GM10847 (cell line): Measurements from ENCODE around the gene PROSER3.
A peak's percentile ranks its signal among the peaks of the same experiment; 100 is the strongest.

Experiments
- POLR2A ChIP-seq: IDR thresholded peaks from 2 replicates; pipeline ENCODE4 v1.6.1; 2011; ENCODE audit not compliant: insufficient read length; ENCODE audit errors: extremely low read depth

The PROSER3 gene

GRCh38 chr19:35757749-35758608, at the start of gene PROSER3:
TSS of gene PROSER3 (plus strand) at chr19:35758176. CDS start at chr19:35758216, 40 bp downstream.
- TF ChIP-seq POLR2A = peak; percentile 51

GRCh38 chr19:35708391-35708790, 49.6 kb upstream of the PROSER3 start:
- TF ChIP-seq POLR2A = no peak

DNA sequence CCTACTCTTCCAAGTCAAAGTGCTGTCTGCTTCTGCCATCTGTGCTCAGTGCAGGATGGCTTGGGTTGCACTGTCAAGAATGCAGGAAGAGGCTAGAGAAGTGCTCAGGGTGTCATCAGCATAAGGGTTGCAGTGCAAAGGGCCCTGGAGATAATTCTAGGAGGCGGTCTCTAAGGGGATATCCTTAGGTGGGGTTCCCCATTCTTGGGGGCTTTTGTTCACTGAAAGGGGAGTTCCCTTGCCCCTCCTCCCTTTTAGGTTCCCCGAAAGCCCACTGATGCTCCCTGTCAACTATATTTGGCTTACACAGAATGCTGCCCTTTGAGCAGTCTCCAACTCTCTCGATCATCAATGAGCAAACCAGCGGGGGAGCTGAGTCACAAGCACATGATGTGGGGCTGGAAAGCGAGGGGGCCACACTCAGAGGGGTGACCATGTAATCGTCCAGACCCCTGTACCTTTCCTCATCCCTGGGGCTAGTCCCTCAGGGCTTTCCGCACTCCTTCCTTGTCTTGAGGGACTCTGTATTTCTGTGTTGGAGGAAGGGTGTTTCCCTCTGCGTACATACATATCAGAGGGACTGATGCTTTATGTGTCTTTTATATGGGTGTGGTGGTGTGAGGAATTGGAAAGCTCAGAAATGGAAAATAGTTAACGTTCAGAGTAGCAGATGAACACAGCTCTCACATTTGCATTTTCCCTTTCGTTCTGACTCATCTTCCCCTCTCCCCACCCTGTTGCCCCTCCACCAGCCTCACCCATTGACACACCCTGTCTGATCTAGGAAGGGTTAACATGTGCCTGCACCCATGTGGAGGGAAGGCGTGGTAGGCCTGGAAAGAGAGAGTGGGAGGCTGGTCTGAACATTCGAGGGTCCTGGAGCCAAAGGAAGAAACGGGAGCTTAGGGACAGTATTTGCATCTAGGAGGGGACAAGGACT, 46.9 kb upstream of the PROSER3 start:
- no peak for TF ChIP-seq POLR2A

- TF ChIP-seq POLR2A = peak; percentile 59
Measured at GRCh38 chr19:35712567-35713505, 45.1 kb upstream of the PROSER3 start.

DNA sequence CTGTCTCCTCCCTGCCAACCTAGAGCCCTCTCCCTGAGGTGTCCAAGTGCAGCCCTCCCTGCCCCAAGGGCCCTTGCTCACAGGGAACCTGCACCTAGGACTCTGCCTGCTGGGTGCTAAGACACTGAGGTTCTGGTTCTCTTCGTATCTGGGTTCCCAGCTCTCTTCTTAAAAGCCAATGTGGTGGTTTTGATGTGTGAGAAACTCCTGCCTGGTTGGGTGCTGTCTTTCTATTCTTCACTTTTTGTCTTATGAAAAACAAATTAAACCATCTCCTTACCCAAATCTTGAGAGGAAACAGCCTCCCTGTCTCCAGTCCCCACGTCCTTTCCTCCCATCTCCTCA, 44.5 kb upstream of the PROSER3 start:
- no peak for TF ChIP-seq POLR2A

DNA sequence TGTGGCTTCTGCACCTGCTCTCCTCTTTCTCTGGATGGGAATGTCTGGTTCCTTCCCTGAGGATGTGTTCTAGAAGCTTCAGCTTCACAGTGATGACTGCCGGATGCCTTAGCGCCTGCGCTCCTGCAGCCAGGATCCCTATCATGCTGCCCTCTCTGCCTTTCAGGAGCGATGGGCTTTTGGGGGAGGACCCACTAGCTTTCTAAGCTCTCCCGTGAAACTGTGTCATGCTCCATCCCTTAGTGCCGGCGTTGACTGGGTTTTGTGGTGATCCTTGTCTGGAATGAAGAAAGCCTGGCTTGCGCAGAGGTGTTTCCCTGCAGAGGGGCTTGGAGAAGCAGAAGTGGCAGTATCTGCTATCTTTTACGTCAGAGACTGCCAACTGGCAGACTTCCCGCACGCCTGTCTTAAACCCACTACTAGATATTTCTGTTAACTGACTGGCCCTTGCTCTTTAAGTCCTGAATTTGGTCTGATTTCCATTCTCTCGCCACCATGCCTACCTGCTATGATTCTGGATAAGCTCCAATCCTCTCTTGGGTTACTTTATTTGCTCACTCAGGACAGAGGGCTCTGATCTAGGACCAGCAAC, 44.0 kb upstream of the PROSER3 start:
- TF ChIP-seq POLR2A = no peak

- TF ChIP-seq POLR2A = no peak
Measured at GRCh38 chr19:35714601-35715354, 43.2 kb upstream of the PROSER3 start.

GRCh38 chr19:35715355-35715809, 42.6 kb upstream of the PROSER3 start:
- no peak for TF ChIP-seq POLR2A

DNA sequence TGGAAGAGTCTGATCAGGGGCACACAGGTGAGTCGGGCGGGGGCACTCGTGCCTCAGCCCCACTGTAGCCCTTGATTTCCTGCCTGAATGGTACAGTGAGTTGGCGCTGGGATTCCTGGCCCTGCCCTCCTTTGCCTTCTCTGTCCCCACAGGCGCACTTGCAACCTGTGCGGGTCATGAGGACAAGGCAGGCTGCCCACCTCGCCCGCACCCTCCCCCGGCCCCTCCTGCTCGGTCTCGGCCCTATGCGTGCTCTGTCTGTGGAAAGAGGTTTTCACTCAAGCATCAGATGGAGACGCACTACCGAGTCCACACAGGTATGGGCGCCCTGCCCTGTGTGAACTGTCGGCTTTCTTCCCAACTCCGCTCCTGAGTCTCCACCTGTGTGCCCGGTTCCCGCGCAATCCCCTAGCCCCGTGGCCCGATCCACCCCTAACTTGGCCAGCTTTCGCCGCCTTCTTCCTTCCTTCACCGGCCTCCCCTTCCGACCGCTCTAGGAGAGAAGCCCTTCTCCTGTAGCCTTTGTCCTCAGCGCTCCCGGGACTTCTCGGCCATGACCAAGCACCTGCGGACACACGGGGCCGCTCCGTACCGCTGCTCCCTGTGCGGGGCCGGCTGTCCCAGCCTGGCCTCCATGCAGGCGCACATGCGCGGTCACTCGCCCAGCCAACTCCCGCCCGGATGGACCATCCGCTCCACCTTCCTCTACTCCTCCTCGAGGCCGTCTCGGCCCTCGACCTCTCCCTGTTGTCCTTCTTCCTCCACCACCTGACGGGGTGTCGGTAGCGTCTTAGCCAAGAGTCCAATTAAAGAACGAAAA, 41.8 kb upstream of the PROSER3 start:
- TF ChIP-seq POLR2A = no peak

- TF ChIP-seq POLR2A = peak; percentile 4
Measured at GRCh38 chr19:35716801-35717664, 40.9 kb upstream of the PROSER3 start.

- TF ChIP-seq POLR2A = peak; percentile 57
Measured at GRCh38 chr19:35717665-35718344, 40.2 kb upstream of the PROSER3 start, which contains the start of gene KMT2B. TSS of gene KMT2B (plus strand) at chr19:35718003. CDS start at chr19:35718019, 16 bp downstream.
